ENCODE data around the gene PHLDB1.

- TF ChIP-seq CTCF (conservative IDR thresholded peaks at IDR 0.05; ENCODE audit: low read depth, low read length) (peak; percentile 91), EZH2 (IDR thresholded peaks at IDR 0.05; ENCODE audit: borderline replicate concordance, low read depth, low read length, poor library complexity, severe bottlenecking) (no peak)
Observed at GRCh38 chr11:118610773-118611432, 3.5 kb downstream of the PHLDB1 start.

All from A673 (cell line).